Activated naive CD4-positive, alpha-beta T cell treated with anti-CD3 and anti-CD28 coated beads, Interleukin-2, amount 50 U/mL, for 16 hours (primary cell): ENCODE data around the gene C3.
"Not testable (repeated sequence)": the region's sequence is repeated elsewhere in the genome, so short reads cannot be mapped to it uniquely, and the experiment has no call there.

ENCODE experiments used
- DNase-seq: peaks from one replicate; pipeline ENCODE4 v3.0.0-alpha.2; 2020

C3 gene

DNA sequence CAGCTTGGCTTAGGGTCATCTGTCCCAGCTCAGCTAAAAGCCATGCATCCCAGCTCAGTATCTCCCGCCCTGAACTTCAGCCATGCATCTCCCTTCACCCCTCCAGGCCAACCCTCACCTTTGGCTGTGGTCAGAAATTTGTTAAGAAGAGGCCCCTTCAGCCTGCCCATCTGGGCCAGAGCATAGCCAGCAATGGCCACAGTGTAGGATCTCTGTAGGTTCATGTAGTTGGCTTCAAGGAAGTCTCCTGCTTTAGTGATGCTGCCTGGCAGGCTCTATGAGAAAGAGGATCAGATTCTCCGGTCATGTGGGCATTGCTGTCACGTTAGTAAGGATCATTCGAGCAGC is 33.8 kb downstream of the C3 start:
- no peak for DNase-seq

- no peak for DNase-seq
Measured at GRCh38 chr19:6685962-6686627, 34.4 kb downstream of the C3 start.

GRCh38 chr19:6685482-6685881 is 35.0 kb downstream of the C3 start:
- DNase-seq, result no peak

GRCh38 chr19:6683971-6684370 is 36.5 kb downstream of the C3 start:
- no peak for DNase-seq

GRCh38 chr19:6682607-6683128 is 37.8 kb downstream of the C3 start:
- no peak for DNase-seq

- no peak for DNase-seq
Measured at GRCh38 chr19:6680141-6680540, 40.3 kb downstream of the C3 start.

DNA sequence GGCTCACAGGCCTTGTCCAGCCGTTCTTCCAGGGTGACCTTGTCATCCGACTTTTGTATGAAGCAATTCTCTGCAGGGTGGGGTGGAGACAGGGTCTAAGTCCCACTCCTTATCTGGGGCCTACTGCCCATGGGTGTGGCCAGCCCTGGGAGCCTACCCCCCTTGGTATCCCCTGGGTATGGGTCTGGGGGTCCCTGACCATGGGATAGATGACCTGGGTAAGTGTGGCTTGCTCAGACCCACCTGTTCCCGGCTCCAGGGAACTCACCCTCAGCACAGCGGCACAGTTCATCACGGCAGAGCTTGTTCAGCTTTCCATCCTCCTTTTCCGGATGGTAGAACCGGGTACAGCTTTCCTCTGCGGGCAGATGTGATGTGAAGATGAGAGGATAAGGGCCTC is 41.3 kb downstream of the C3 start:
- DNase-seq, result no peak

DNA sequence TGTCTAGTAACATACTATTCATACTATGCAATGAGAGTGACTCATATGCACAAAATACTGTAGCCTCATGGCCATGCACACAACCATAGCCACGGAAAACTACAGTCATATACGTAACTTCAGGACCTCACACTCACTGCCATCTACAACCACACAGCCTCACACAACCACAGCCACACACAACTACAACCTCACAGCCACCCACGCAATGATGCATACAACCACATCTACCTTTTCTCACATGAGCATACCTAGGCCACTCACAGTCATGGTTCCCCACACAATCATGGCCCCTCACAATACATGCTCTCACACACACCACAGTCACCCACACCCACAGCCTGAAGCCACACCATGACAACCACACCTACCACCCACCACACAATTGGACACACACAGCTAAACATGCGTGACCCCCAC is 41.8 kb downstream of the C3 start:
- DNase-seq, result peak; percentile 79

GRCh38 chr19:6677883-6678689 is 42.4 kb downstream of the C3 start:
- peak; percentile 42 for DNase-seq

- DNase-seq, result no peak
Measured at GRCh38 chr19:6677495-6677882, 43.0 kb downstream of the C3 start.

DNA sequence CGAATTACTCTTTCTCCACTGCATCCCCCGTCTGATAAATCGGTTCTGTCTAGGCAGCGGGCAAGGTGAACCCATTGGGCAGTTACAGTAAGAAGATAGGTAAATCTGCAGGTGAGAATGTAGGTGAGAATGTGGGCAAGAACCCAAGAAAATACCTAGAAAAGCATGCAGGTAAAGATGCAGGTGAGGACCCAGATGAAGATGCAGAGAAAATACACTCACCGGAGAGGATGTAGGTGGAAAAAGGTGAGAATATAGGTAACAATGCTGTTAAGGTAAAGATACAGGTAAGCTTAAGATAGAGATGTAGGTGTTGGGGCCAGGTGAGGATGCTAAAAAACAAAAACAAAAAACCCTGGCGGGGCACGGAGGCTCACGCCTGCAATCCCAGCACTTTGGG is 44.2 kb downstream of the C3 start:
- DNase-seq, result no peak

DNA sequence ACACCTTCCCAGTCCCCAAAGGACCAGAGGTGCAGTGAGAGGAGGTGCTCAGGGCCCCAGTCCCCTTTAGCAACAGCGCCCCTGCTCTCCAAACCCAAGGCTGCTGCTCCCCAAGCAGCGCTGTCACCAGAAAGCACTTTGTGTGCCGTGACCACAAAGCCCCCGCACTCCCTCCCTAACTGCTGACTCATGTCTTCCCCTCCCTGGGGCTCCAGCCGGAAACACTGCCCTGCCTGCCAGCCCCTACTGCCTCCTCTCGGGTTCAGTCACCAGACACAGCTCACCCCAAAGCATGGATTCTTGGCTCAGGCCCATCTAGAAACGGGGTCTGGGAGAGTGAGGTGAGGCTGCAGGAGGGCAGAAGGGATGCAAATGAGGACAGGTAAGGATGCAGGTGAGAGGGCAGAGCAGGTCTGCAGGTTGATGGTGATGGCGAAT is 45.6 kb downstream of the C3 start:
- DNase-seq, result peak; percentile 90

DNA sequence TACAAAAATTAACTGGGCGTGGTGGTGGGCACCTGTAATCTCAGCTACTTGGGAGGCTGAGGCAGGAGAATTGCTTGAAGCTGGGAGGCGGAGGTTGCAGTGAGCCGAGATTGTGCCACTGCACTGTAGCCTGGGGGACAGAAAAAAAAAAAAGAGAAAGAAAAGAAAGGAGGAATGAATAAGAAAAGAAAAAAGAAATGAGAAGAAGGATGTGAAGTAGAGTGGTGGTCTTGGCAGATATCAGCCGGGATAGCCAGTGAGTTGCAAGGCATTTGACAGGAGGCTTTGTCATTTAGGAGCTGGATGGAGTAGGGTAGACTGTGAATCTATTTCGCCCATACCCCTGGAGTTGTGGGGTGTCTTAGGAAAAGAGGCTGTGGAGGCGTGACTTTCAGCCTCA is 46.0 kb downstream of the C3 start:
- DNase-seq, result not testable (repeated sequence)

GRCh38 chr19:6672693-6673290 is 47.7 kb downstream of the C3 start:
- DNase-seq, result no peak

DNA sequence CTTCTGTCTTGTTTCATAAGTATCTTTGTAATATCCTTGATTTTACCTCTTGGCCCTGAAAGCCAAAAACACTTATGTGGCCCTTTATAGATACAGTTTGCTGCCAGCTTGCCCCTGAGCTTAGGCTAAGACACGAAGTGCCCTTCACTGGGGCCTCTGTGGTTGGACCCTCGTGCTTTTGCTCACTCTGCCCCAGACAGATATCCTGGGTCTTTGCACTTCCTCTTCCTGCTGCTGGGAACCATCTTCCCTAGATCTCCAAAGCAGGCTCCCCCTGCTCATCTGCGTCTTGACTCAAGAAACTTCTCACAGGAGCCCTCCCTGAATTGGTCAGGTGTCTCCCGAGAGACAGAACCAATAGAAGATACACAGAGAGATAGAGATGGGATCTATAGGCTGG is 48.5 kb downstream of the C3 start:
- no peak for DNase-seq

- peak; percentile 30 for DNase-seq
Measured at GRCh38 chr19:6668691-6669090, 51.8 kb downstream of the C3 start.

- no peak for DNase-seq
Measured at GRCh38 chr19:6667114-6667627, 53.3 kb downstream of the C3 start.

- no peak for DNase-seq
Measured at GRCh38 chr19:6664916-6665315, 55.5 kb downstream of the C3 start.

- DNase-seq, result no peak
Measured at GRCh38 chr19:6663236-6664201, 56.9 kb downstream of the C3 start.

- no peak for DNase-seq
Measured at GRCh38 chr19:6662702-6663101, 57.7 kb downstream of the C3 start.

- DNase-seq, result peak; percentile 63
Measured at GRCh38 chr19:6661509-6662244, 58.8 kb downstream of the C3 start.

DNA sequence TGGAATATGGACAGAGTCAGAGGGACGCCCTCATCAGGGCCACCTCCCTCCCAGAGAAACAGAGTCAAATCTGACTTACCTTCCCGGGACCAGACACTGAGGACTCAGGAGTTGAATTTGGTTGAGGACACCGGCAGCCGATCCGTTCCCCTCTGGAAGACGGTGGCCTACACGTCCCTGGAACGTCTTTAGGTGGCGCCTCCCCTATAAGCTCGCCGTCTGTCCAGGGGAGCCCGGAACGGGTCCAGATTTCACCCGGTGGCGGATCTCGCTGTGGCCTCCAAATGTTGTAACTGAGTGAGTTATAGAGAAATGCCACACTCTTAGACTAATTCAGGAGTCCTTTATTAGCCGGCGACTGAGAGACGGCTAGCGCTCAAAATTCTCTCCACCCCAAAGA is 59.5 kb downstream of the C3 start:
- DNase-seq, result no peak
